D721Med (cell line): ENCODE results near the gene HIGD1C.

Experiments
- DNase-seq: peaks from one replicate; pipeline ENCODE4 v3.0.0; 2011; ENCODE audit warnings: low spot score; ENCODE audit not compliant: insufficient read length
- FAIRE-seq: peaks from 2 replicates; lab custom pipeline; 2011; peaks lifted over from hg19 to GRCh38; lab: Jason Lieb, UNC
- TF ChIP-seq, protein P1 (sequence below): IDR thresholded peaks from 2 replicates; pipeline ENCODE4 v1.5.1; 2012; ENCODE audit warnings: mild to moderate bottlenecking, control low read depth; ENCODE audit not compliant: insufficient read depth; ENCODE audit errors: missing control alignments

The HIGD1C gene

GRCh38 chr12:50934371-50934851, 17.9 kb upstream of the HIGD1C start:
- FAIRE-seq (no peak), DNase-seq (no peak)
- TF ChIP-seq, protein P1, sequence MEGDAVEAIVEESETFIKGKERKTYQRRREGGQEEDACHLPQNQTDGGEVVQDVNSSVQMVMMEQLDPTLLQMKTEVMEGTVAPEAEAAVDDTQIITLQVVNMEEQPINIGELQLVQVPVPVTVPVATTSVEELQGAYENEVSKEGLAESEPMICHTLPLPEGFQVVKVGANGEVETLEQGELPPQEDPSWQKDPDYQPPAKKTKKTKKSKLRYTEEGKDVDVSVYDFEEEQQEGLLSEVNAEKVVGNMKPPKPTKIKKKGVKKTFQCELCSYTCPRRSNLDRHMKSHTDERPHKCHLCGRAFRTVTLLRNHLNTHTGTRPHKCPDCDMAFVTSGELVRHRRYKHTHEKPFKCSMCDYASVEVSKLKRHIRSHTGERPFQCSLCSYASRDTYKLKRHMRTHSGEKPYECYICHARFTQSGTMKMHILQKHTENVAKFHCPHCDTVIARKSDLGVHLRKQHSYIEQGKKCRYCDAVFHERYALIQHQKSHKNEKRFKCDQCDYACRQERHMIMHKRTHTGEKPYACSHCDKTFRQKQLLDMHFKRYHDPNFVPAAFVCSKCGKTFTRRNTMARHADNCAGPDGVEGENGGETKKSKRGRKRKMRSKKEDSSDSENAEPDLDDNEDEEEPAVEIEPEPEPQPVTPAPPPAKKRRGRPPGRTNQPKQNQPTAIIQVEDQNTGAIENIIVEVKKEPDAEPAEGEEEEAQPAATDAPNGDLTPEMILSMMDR: no peak

DNA sequence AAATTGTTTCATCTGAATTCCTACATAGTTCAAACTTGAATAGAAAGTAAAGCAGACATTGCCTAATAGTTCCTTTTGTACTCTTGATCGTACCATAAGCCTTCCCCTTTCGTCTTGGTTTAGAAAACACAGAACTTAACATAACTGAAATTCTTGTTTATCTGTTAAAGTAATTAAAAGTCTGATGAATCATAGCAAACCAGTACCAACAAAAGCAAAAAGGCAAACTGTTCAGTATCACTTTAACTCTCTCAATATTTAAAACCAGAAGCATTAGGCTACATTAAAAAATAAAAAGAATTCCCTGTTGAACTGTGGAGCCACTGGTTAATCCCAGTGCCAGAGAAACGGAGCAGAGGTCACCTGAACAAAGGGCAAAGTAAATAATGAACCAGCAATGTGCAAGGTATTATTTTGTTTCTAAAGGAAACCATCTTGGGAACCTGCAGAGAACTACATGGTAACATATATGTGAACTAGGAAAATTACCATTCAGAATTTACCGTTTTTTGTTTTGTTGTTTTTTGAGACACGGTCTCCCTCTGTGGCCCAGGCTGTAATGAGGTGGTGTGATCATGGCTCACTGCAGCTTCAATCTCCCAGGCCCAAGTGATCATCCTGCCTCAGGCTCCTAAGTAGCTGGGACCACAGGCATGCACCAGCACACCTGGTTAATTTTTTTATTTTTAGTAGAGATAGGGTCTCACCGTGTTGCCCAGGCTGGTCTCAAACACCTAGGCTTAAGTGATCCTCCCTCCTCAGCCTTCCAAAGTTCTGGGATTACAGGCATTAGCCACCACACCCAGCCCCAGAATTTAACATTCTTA, 17.1 kb upstream of the HIGD1C start:
- TF ChIP-seq, protein P1: no peak
- FAIRE-seq (no peak), DNase-seq (no peak)

DNA sequence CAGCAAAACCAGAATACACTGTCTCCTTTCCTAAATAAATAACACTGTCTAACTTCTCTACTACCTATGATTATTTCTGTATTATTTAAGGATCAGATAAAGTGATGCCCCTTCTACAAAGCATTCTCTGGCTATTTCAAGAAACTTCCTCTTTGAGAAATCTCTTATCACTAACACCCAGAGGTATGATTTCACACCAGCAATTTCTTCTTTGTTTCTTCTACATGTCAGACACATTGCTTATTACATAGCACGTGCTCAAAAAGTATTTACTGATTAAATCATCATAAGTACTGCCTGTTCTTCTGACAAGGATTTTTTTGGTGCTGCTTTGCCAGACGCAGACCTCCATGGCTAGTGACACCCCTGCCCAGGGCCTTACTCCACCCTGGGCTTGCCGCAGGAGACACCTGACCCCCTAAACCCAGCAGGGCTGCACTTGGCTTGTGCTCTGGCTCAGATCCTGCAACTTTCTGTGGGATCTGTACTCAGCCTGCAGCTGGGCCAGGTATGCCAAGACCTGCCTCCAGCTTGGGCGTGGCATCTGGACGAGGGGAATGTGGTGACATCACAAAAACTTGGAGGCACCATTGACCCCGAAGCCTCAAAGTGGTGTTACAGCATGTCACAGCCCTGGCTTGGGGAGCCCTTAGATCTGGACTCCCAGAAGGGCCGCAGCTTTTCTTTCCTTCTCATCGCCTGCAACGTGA, 15.4 kb upstream of the HIGD1C start:
- TF ChIP-seq, protein P1: no peak
- no peak for FAIRE-seq
- DNase-seq: no peak

DNA sequence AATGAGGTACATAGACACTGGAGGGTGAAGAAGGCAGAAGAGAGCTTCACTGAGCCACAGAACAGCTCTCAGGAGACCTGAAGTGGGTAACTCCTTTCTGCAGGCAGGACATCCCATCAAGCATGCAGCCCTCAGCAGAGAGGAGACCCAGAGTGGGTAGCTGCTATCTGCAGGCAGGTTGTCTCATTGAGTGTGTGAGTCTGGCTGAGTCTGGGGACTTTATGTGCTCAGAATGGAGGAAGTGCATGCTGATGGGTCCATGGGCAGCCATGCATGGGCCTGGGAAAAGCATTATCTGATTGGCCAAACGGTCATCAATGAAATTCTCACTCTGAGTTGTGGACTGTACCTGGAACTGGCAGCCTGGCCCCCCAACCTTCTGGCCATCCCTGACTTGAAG, 14.7 kb upstream of the HIGD1C start:
- FAIRE-seq: no peak
- TF ChIP-seq, protein P1: no peak
- DNase-seq: no peak

DNA sequence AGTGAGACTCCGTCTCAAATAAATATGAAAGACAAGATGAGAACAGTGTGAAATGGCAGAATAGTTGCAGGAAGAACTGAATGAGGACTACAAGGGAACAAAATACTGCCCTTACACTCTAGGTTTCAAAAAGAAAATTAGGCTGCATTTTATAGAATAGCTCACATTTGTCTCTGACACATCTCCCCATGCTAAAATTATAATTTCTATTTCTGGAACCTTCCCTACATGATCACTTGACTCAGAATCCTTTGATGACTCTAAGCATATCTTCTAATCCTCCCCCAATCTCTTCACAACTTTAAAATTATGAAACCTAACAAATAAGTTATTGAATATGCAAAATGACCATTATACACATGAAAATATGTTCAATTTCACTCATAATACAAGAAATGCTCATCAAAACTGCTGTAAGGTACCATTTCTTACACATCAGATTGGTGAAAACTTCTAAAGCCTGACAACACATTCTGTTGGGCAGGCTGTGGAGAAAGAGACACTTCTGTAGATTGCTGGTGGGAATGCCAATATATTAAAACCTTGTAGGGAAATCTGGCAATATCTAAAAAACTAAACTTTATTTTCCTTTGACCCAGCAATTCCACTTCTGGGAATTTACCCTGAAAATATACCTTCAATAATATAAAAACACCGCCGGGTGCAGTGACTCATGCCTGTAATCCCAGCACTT, 4.3 kb upstream of the HIGD1C start:
- no peak for FAIRE-seq
- TF ChIP-seq, protein P1: no peak
- no peak for DNase-seq

DNA sequence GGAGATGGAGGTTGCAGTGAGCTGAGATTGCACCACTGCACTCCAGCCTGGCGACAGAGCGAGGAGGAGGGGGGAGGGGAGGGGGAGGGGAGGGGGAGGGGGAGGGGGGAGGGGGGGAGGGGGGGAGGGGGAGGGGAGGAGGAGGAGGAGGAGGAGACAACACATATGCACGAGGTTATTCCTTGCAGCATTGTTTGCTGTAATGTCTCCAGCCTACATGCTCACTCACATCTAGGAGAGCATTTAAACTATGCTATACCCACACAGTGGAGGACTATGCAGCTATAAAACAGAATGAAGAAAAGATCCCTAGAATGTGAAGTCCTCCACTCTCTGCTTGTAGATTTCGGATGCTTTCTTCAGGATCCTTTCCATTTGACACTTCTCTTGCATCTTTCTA, 3.5 kb upstream of the HIGD1C start:
- TF ChIP-seq, protein P1: no peak
- no peak for FAIRE-seq
- no peak for DNase-seq
